Skeletal muscle cell (primary cell): Measurements from ENCODE around the gene CCDC88C.

Experiments used
- DNase-seq: peaks from one replicate; pipeline ENCODE4 v3.0.0-alpha.2; 2010; ENCODE audit warnings: low read depth
- H3K4me3 ChIP-seq: 2 replicates; pipeline ENCODE4 v1.5.1; 2011; ENCODE audit warnings: low read depth, mild to moderate bottlenecking, control low read depth, low read length, moderate library complexity

CCDC88C gene

DNA sequence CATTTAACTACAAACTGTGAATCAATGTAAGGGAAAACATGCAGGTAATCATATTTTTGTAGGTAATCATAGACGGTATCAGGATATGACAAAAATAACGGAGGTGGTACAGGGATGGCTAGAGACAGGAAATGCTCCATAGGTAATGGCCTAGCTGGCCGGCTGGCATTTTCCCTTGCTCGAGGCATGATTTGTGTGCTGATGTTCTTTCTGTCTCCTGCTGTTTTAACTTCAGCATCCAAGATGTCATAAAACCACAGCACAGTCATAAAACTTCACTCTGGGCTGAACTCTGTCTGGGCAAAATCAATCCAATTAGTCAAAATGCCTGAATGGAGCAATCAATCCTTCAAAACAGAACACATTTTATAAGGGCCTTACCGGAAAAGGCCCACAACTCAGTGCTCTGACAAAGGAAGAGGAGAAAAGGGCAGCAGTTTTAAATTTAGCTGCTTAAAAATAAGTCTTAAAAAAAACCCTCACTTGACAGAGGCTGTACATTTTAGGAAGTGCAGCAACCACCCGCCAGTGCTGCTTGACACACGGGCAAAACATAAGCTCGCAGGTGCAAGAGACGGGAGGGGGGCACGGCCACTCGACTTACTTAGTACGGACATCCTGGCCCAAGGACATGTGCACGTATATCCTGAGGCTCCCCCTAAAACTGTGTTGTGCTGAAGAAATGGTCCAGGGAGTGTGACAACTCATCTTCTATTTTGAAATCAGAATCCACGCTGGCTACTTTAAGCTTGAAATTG lies 132.7 kb downstream of the CCDC88C start:
- no peak overlapping the region for H3K4me3 ChIP-seq
- DNase-seq, result no peak

DNA sequence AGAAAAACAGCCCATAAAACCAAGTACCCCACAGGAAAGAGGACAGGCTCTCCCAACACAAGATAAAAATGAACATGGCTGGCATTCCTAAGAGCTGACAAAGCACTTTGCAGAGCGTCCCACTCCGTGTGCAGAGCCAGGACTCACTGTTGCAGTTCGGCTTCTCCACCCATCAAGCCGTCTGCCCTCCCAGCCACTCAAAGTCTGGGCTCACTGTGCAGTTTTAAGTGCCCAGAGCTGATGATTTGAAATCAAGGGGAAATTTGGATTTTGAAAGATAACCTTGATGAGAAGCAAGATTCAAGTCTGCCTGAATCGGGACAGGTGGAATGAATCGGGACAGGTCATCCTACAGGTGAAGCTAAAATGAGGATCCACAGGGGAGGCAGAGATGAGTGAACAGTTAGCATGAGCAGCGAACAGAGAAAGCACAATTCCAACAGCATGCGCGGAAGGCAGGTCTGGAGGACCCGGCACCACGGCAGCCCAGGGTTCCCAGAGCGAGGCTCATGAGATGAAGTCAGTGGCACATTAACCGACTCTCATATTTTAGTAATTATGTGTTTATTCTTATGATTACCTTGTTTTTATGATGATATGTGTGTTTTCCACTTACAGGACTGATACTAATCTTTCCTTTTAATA lies 133.4 kb downstream of the CCDC88C start:
- peak; percentile 25 for DNase-seq
- no peak overlapping the region for H3K4me3 ChIP-seq

DNA sequence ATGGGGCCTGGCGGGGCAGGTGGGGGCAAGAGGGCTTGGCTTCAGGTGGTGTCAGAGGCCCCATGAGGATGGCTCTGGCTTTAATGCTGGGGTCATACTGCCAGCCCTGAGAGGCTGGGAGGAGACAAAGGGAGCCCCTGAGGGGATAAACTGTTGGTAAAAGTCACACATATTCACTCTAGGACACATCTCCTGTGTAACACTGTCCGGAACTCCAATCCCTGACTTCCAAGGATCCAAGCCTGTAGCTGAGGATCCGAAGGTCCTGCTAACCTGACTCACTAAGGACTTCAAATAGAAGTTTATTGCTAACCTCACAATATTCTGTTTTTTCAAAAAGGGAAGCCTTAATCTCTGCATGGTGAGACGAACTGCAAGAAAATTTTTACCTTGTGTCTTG lies 134.0 kb downstream of the CCDC88C start:
- H3K4me3 ChIP-seq, result no peak overlapping the region
- no peak for DNase-seq

DNA sequence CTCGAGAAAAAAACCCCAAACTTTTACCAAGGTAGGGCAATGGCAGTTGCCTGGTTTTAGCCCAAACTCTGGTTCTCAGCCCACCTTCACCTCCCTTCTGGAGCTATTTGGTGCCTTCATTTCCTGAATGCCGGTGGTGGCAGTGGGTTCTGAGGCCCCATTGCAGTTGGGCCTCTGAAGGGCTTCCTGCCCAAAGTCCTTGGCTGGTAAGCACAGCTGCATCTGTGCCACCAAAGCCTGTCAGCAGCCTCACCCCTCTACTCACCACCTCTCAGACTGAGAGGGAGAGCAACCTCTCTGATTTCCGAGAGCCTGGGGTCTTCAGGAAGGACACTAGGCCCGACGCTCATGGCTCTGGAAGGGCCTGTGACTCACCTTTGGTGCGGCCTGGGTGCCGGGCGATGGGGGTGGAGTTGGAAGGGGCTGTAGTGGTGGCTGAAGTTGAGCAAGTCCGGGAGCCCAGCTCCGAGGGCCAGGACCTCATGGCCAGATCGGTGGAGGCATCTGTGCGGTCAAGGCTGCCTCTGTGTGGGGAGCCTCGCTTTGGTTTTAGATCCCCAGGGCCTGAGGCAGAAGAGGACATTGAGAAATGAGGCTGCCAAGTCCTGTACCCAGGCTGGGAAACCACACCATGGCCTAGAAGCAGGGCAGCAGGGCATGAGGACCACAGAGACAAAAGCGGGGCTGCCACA lies 134.5 kb downstream of the CCDC88C start:
- no peak overlapping the region for H3K4me3 ChIP-seq
- no peak for DNase-seq

DNA sequence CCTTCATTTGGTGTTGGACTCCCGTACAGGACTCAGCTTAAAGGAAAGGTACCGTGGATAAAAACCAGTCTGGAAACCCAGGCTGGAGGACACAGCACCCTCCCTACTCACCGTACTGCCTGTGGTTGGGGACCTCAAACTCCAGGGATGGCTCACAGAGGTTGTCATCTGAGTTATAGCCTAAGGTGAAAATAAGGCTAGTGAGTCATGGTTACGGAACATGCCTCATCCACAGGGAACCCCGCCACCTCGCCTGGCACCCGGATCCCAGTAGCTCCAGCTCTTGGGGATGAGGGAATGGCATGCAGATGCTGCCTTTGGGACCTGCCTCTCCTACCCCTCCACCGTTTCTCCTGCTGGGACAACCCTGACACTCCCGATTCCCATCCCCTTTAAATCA lies 136.3 kb downstream of the CCDC88C start:
- no peak overlapping the region for H3K4me3 ChIP-seq
- no peak for DNase-seq

DNA sequence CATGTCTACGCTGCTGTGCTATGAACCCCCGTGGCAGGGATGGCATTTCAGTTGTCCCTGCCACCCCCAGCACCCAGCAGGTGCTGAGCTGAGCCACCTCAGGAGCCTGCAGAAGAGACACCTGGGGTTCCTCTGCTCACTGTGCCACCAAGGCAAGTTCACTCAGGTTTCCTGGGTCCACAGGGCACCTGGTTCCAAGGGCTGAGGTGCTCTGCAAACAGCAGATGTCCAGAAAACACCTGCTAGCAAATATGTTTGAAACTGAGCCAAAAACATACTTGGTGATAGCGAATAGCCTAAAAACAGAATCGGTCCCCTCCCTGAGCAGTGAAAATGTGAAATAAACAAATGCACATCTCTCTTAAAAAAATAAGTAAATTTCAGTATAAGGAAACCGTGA lies 137.5 kb downstream of the CCDC88C start:
- H3K4me3 ChIP-seq, result no peak overlapping the region
- no peak for DNase-seq

DNA sequence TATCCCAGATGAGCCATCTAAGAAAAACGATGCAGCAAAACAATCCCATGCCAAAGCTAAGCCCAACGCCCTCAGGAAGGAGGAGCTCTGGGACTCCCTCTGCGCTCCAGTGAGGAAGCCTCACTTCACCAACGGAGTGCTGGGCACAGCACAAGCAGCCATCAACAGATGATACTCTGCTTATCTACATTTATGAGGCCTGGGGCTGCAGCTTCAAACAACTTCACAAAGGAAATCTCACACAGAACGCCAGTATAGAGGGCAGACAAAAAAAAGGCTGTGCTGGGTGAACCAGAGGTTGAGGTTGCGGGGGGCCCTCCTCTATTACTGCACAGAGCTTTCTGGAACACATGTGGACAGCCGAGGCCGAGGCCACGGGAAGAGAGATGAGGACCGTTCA lies 138.3 kb downstream of the CCDC88C start:
- H3K4me3 ChIP-seq, result no peak overlapping the region
- no peak for DNase-seq

DNA sequence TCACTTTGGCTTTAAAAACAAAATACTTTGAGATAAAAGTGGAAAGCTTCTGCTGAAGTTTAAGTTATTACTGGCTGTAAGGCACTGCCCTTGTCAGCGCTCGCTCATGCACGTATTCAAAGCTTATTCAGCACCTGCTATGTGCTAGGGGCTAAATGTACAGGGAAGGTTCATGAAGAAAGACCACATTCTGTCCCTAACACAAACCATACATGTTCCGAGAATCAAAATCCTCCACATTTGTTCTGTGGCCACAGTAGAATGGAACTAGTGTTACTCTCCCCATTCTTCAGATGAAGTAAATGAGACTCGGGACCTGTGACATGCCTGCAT lies 139.3 kb downstream of the CCDC88C start:
- no peak for DNase-seq
- H3K4me3 ChIP-seq, result no peak overlapping the region

DNA sequence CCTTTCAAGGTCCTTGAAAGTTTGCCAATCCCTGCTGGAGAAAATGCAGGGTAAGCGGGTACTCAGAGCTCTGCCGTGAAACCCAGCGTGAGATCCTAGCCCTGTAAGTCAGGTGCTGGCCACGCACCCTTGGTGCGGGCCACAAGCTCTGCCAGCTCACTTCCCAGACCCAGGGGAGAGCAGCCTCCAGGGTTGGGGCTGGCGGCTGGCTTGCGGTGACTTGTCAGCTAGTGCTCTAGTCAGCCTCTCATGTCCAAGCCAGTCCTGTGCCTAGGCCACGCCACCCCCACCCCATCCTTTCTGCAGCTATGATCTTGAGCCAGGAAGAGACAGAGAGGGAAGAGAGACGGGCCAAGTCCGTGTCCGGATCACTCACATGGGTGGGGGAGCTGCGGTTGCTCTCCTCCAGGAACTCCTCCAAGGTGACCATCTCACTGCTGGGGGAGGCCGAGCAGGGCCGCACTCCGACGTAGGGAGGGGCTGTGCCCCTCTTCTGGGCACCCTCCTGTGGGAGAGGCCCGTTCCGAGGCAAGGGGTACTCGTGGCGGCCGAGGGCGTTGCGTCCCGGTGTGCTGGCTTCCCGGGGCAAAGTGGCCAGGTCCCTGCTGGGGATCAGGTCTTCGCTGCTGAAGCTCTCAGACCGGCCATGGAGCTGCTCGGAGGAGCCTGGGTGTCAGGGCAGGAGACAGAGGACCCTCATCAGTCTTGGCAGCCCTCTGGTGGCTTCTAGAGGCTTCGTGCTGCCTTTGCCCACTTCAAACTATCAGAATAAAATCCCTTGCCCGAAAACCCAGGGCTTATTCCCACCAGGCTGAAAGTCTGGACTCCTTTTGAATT lies 139.9 kb downstream of the CCDC88C start:
- no peak overlapping the region for H3K4me3 ChIP-seq
- no peak for DNase-seq

DNA sequence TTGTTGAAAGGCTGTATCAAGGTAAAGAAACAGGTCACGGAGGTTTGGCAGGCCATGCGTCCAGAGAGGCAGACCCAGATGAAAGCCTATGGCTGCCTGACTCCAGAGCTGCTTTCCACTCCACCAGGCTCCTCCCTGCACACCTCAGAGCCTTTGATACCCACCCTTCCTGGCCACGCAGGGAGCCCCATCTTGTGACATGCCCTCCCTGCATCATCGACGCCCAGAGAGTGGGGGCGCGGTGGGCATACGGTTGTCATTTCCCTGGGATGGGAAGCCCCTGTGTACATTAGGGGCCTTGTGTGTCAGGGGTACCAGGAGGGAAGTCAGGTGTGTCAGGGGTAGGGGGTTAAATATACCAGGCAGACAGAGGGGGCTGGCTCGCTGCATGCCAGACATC lies 142.8 kb downstream of the CCDC88C start:
- no peak overlapping the region for H3K4me3 ChIP-seq
- no peak for DNase-seq

DNA sequence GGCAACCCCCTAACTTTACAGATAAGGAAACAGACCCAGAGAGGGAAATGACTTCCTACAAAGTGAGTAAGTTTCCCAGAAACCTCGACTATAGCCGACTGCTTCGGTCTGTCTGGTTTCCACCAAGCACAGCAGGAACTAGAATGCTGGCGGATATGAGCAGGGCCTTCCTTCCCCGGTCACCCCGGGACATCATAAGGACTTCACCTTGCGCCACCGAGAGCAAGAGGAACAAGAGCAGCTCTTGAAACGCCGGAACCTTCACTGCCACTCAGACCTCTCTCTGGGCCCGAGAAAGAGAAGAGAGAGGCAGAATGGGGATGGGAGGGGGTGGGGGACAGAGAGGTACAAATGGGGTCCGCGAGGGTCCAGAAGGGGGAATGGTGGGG lies 143.7 kb downstream of the CCDC88C start:
- DNase-seq, result no peak
- no peak overlapping the region for H3K4me3 ChIP-seq

DNA sequence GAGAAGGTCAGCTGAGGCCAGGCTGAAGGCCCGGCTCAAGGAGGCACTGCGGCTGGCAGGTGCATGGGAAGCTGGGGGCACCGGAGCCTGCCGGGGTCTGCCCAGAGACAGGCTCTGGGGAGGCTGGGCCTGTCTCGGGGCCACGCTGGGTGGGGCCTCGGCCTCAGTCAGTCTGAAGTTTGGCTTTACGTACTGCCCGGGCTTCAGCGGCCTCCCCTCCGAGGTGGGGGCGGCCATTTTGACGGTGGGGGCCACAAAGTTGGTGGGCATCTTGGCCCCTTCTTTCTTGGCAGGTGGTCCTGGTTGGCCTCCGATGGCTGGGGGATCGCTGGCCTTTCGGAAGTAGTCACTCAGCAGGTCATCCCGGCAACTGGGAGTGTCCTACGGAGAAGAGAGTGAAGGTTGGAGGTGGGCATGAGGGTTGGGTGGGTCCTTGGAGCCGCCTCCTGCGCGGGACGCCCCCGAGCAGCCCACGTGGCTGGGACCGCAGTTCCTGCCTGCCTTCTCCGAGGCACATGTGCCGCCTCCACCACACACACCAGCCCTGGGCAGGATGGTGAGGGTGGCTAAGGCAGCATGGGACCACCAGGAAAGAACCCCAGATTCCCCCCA lies 144.2 kb downstream of the CCDC88C start:
- H3K4me3 ChIP-seq, result no peak overlapping the region
- DNase-seq, result no peak

DNA sequence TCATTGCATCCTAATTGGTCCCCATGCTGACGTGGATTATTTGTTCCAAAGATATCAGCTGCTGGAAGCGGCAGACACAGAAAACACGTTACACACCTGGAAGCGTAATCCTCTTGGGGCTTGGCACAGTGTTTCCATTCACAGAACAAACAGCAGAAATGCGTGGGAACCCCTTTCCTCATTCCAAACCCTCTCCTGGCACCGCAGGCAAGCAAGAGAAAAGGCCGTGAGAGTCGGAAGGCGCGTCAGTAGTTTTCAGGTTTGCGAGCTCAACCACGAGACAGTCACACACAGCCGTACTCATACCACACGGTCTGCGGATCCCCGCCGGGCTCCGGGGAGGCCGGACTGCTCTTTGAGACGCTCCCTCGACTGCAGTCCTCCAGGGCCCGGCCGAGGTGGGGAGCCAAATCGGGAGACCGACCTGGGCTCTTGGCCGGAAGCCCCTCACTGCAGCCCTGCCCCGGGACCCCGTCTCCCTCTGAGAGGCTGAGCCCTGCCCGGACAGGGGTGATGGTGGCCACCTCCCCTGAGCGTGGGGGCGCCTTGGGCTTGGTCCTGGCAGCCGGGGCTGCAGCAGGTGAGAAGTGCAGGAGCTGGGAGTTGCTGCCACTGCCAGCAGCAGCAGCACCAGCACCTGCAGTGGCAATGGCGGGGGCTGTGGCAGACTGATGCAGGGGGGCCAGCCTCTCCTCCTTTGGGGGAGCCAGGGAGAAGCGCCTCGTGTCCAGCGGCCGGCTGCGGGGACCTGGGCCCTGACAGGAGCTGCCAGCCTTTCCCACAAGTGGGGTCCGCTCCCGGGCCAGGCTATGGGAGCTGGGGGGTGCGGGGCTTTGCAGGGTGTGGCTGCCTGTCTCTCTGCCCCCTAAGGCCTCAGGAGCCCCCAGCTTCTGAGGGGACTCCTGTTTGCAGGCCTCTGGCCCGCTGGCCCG lies 145.0 kb downstream of the CCDC88C start:
- DNase-seq, result no peak
- H3K4me3 ChIP-seq, result no peak overlapping the region

DNA sequence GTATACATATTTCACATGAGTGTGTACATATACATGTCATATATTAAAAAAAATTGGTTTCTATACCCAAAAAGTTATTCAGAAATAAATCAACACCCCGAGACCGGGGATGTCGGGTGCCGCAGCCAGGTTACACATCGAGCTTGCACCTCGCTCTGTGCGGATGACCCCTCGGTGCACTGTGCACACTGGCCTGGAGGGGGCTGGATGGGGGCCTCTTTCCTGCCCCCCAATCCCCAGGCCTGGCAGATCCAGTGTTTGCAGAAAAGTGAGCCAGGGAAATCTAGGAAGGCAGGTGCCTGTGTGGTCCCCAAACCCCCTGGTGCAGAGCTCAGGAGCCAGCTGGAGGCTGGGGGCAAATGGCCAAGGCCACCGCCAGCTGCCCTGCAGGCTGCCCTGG lies 146.0 kb downstream of the CCDC88C start:
- no peak for DNase-seq
- H3K4me3 ChIP-seq, result no peak overlapping the region

DNA sequence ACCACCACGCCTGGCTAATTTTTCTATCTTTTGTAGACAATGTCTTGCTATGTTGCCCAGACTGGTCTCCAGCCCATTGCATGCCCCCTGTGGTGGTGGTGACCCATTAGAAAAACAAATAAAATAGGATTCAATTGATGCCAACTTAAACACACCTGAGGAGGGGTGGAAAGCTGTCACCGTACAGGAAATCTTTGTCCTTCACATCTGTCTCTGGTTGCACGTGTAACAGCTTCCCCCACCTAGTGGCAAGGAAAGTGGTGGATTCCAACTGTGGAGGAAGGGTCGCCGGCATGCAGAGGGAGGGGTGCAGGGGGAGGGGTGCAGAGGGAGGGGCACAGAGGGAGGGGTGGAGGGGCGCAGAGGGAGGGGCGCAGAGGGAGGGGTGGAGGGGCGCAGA lies 147.0 kb downstream of the CCDC88C start:
- DNase-seq, result no peak
- H3K4me3 ChIP-seq, result no peak overlapping the region

DNA sequence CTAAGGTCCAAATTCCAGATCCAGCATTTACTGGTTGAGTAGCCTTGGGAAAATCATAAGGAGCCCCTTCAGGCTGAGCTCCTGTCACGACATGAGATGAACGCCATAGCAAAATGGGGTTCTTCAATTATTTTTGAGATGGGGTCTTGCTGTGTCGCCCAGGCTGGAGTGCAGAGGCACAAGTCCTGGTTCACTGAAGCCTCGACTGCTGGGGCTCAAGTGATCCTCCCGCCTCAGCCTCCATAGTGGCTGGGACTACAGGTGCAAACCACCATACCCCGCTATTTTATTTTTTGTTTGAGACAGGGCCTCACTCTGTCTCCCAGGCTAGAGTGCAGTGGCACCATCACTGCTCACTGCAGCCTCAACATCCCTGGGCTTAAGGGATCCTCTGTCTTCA lies 147.4 kb downstream of the CCDC88C start:
- DNase-seq, result no peak
- H3K4me3 ChIP-seq, result no peak overlapping the region

DNA sequence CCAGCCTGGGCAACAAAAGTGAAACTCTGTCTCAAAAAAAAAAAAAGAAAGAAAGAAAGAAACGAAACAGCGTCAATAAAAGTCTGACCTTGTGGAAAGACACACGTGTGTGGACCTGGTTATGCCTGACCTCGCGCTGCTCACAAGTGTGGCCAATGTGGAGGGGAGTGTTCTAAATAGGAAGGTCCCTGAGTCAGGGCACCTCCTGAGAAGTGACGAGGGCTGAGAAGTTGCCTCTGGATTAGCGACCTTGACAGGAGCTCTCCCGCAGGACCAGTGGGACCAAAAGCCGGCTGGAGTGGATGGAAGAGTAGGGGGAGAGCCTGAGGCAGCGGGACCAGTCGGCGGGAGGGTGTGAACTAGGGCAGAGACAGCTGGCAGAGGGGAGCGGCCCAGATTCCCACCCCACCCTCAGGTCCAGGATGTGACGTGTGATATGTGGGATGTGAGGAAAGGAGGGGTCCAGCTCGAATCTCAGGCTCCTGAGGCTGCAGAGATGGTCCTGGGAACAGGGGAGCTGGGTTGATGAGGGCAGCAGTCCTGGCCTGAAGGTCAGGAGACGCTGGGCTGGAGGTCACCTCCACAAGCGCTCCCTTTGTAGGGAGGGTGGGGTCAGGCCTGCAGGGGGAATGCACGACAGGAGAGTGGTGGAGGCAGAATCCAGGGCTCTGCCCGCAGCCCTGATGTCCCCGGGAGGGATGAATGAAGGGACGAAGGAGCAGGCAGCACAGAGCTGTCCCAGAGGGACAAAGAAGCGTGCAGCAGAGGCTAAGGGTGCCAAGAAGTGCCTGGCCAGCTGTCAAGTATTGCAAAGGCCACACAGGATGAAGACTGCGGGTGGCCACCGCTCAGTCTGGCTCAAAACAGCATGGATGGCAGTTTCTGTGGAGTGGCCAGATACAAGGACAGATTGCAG lies 148.3 kb downstream of the CCDC88C start:
- no peak overlapping the region for H3K4me3 ChIP-seq
- no peak for DNase-seq

DNA sequence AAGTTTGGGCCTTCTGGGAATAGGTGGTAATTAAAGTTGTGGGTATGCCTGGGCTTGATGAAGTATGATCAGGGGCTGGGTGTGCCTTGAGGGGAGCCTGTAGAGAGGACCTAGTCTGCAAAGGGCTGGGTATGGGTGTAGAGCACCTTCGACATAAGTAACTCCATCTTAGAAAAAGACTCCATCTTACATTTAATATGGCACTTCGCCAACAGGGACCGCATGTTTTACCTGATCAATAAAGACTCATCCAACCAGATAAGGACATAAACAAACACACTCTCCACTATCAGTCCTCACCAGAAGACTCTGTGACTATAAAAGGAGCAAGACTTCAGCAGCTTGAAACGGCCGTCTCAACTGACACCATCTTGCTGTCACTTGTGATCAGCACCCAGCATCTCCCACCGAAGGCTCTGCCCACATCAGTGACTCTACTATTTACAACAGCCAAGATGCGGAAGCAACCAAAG lies 149.6 kb downstream of the CCDC88C start:
- no peak for DNase-seq
- no peak overlapping the region for H3K4me3 ChIP-seq
